CD14-positive monocyte (primary cell): ENCODE measurements around the gene ATXN2. TPM values are rescaled to one million over a fixed set of nuclear protein-coding genes. Genes with fewer than 3 reads are reported as not detected.

Experiments used
- DNase-seq, 3 donors: peaks; one replicate each; pipeline ENCODE4 v3.0.0-alpha.2; 2011 to 2022
- H2AFZ ChIP-seq: 2 replicates; pipeline ENCODE4 v1.6.0; 2012; ENCODE audit warnings: mild to moderate bottlenecking, low read depth, low read length, inconsistent platforms; ENCODE audit not compliant: insufficient read depth, poor library complexity, severe bottlenecking
- H3K27ac ChIP-seq, 2 donors: 1 replicate in 1 of 2; 2 replicates in 1 of 2; pipeline ENCODE4 v1.5.1; 2012 to 2013; ENCODE audit warnings: low read length in 2 of 2, control low read depth in 1 of 2, inconsistent platforms in 1 of 2, low read depth in 1 of 2, mild to moderate bottlenecking in 1 of 2
- H3K27me3 ChIP-seq, 2 donors: one replicate each; pipeline versions ENCODE4 v1.6.0 to v1.6.1; 2011 to 2013; ENCODE audit warnings: low read length in 2 of 2; ENCODE audit not compliant: control insufficient read depth in 2 of 2, insufficient read depth in 2 of 2
- H3K36me3 ChIP-seq, 2 donors: replicated peaks in 1 of 2; 1 replicate in 1 of 2; 2 replicates in 1 of 2; pipeline versions ENCODE4 v1.5.1 to v1.6.1; 2012 to 2013; ENCODE audit warnings: low read length in 2 of 2, control low read depth in 1 of 2, inconsistent platforms in 1 of 2, mild to moderate bottlenecking in 1 of 2; ENCODE audit not compliant: insufficient read depth in 2 of 2, control insufficient read depth in 1 of 2
- H3K4me1 ChIP-seq, 2 donors: 1 replicate in 1 of 2; 2 replicates in 1 of 2; pipeline versions ENCODE4 v1.5.1 to v1.6.1; 2012 to 2013; ENCODE audit warnings: low read length in 2 of 2, control low read depth in 1 of 2, inconsistent platforms in 1 of 2, mild to moderate bottlenecking in 1 of 2, moderate library complexity in 1 of 2; ENCODE audit not compliant: insufficient read depth in 2 of 2, control insufficient read depth in 1 of 2
- H3K4me2 ChIP-seq: replicated peaks from 2 replicates; pipeline ENCODE3; 2012; ENCODE audit warnings: low read length, moderate library complexity, mild to moderate bottlenecking; ENCODE audit not compliant: poor library complexity, severe bottlenecking; ENCODE audit errors: extremely low read depth
- H3K4me3 ChIP-seq, 3 experiments: fragments of 200-600 bp in 1 of 3; sonication (generic) in 1 of 3; replicated peaks in 1 of 3; 1 replicate in 2 of 3; 2 replicates in 1 of 3; pipeline ENCODE4 v1.5.1; 2011 to 2013; ENCODE audit warnings: low read length in 3 of 3, mild to moderate bottlenecking in 3 of 3, control low read depth in 2 of 3, low read depth in 2 of 3, inconsistent platforms in 1 of 3, moderate library complexity in 1 of 3
- H3K79me2 ChIP-seq: 2 replicates; pipeline ENCODE4 v1.6.0; 2012; ENCODE audit warnings: mild to moderate bottlenecking, control low read depth, inconsistent platforms, low read length, moderate library complexity; ENCODE audit not compliant: insufficient read depth
- H3K9ac ChIP-seq: 2 replicates; pipeline ENCODE4 v1.6.0; 2017; ENCODE audit warnings: low read length, mild to moderate bottlenecking; ENCODE audit not compliant: insufficient read depth, poor library complexity, severe bottlenecking
- H3K9me3 ChIP-seq, 2 donors: replicated peaks in 1 of 2; 1 replicate in 1 of 2; 2 replicates in 1 of 2; pipeline versions ENCODE4 v1.5.1 to v1.6.1; 2012 to 2013; ENCODE audit warnings: low read length in 2 of 2, control low read depth in 1 of 2; ENCODE audit not compliant: control insufficient read depth in 1 of 2, insufficient read depth in 1 of 2
- H4K20me1 ChIP-seq: 2 replicates; pipeline ENCODE4 v1.6.0; 2012; ENCODE audit warnings: mild to moderate bottlenecking, low read length, control low read depth, moderate library complexity; ENCODE audit not compliant: insufficient read depth
- H3K27ac Mint-ChIP-seq, 7 donors: one replicate each; pipeline ENCODE4 v1.8.0; 2020; ENCODE audit warnings: mild to moderate bottlenecking in 7 of 7, mixed read lengths in 7 of 7, moderate library complexity in 6 of 7, inconsistent platforms in 2 of 7
- H3K27me3 Mint-ChIP-seq, 3 donors: one replicate each; pipeline ENCODE4 v1.8.0; 2021 to 2022; ENCODE audit warnings: low read depth in 3 of 3, mild to moderate bottlenecking in 3 of 3, mixed read lengths in 3 of 3, moderate library complexity in 3 of 3, inconsistent platforms in 1 of 3
- H3K36me3 Mint-ChIP-seq, 2 donors: one replicate each; pipeline ENCODE4 v1.8.0; 2020; ENCODE audit warnings: mixed read lengths in 2 of 2, inconsistent platforms in 1 of 2, mild to moderate bottlenecking in 1 of 2
- H3K4me1 Mint-ChIP-seq: one replicate; pipeline ENCODE4 v1.8.0; 2020; ENCODE audit warnings: mild to moderate bottlenecking, mixed read lengths
- H3K4me3 Mint-ChIP-seq, 2 donors: one replicate each; pipeline ENCODE4 v1.8.0; 2020; ENCODE audit warnings: mild to moderate bottlenecking in 2 of 2, mixed read lengths in 2 of 2, moderate library complexity in 1 of 2
- H3K9me3 Mint-ChIP-seq, 7 donors: one replicate each; pipeline ENCODE4 v1.8.0; 2020 to 2022; ENCODE audit warnings: mixed read lengths in 7 of 7, mild to moderate bottlenecking in 6 of 7, moderate library complexity in 6 of 7, inconsistent platforms in 2 of 7
- WGBS: methylation state at CpG from one replicate; pipeline ENCODE4 v1.1.5; 2013; ENCODE audit warnings: missing lambda C conversion rate; ENCODE audit not compliant: insufficient coverage; 5-methylcytosine and 5-hydroxymethylcytosine counted together
- intact Hi-C, 2 donors: fragments of 100-400 bp; cut with micrococcal nuclease; formaldehyde crosslinking; loops; one replicate each; pipeline versions ENCODE4 v1.15.0 to v1.15.1; 2023
- polyA plus RNA-seq, 3 donors: library from polyadenylated mRNA; depleted of rRNA in 1 of 3; unstranded in 2 of 3; stranded (reverse) in 1 of 3; fragments of 300-500 nt in 2 of 3; fragments of >200 nt in 1 of 3; fragmentation: Illumina TruSeq in 2 of 3; gene quantifications; 1 replicate in 2 of 3; 2 replicates in 1 of 3; pipeline ENCODE4 v1.2.3, GENCODE V29; 2012 to 2021
- TF ChIP-seq, protein P1 (sequence below): fragments of 200-600 bp; IDR thresholded peaks from one replicate; pipeline ENCODE4 v1.8.0; 2022; ENCODE audit warnings: antibody characterized with exemption, mild to moderate bottlenecking

ATXN2 gene
- polyA plus RNA-seq, 3 donors = 4.3 to 28.8 (median 11.9) TPM

DNA sequence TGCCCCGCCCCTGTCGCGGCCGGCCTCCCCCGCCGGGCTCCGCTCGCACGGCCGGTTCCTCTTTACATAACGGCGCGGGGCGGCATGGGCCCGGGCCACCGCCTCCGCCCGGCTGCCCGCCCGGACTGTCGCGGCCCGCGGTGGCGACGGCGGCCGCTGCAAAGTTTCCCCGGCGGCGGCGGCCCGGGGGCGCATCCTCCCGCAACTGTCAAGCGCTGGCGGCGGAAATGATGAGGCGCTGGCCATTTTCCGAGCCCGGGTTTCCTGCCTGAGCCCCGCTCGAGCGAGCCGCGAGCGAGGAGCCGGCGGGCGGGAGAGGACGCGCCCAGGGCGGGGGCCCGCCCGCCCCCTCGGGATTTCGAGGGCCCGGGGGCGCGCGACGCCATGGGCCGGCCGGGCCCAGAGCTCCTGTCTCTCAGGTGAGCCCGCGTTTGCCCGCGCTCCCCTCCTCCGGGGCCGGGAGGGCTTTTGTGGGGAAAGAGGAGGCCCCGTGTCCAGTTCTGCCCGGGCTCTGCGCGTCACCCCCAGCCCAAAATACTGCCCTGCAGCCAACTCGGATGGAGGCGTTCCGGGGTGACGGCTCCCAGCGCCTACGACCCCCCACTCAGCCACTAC is 193.1 kb downstream of the ATXN2 start, which contains the start of gene SH2B3:
TSS of gene SH2B3 (plus strand) at position 65 of the 615 bp plus-strand sequence. CDS start 12,223 bp downstream, outside the sequence.
- no peak for DNase-seq
- peaks cover 65% of the 10 kb centered on the region for H3K79me2 ChIP-seq
- peaks cover 0 to 2% (median 0%) of the 10 kb centered on the region in 7 donors for H3K9me3 Mint-ChIP-seq
- no peaks in the 10 kb centered on the region for H3K27me3 ChIP-seq
- no peak within 1 kb of the TSS for H2AFZ ChIP-seq
- H3K4me2 ChIP-seq = peak within 1 kb of the TSS; percentile 87
- TF ChIP-seq, protein P1, sequence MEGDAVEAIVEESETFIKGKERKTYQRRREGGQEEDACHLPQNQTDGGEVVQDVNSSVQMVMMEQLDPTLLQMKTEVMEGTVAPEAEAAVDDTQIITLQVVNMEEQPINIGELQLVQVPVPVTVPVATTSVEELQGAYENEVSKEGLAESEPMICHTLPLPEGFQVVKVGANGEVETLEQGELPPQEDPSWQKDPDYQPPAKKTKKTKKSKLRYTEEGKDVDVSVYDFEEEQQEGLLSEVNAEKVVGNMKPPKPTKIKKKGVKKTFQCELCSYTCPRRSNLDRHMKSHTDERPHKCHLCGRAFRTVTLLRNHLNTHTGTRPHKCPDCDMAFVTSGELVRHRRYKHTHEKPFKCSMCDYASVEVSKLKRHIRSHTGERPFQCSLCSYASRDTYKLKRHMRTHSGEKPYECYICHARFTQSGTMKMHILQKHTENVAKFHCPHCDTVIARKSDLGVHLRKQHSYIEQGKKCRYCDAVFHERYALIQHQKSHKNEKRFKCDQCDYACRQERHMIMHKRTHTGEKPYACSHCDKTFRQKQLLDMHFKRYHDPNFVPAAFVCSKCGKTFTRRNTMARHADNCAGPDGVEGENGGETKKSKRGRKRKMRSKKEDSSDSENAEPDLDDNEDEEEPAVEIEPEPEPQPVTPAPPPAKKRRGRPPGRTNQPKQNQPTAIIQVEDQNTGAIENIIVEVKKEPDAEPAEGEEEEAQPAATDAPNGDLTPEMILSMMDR = no peak
- H3K4me3 ChIP-seq = peak within 1 kb of the TSS; percentile 91 to 99 (median 91)
- peaks cover 0 to 5% (median 0%) of the 10 kb centered on the region in 3 donors for H3K27me3 Mint-ChIP-seq
- H3K36me3 ChIP-seq = peaks cover 0 to 5% of the 10 kb centered on the region in 2 donors
- WGBS = 0% methylated on average over 68 of the region's 80 CpGs
- peak within 1 kb of the TSS; percentile 99 for H3K9ac ChIP-seq
- peaks cover 59% of the 10 kb centered on the region for H3K4me1 Mint-ChIP-seq
- H3K27ac Mint-ChIP-seq = peak within 1 kb of the TSS; percentile 95 to 100 (median 97)
- H3K4me1 ChIP-seq = peaks cover 64 to 72% of the 10 kb centered on the region in 2 donors
- H3K9me3 ChIP-seq = no peaks in the 10 kb centered on the region
- peak within 1 kb of the TSS; percentile 92 to 96 for H3K4me3 Mint-ChIP-seq
- peaks cover 5 to 24% of the 10 kb centered on the region in 2 donors for H3K36me3 Mint-ChIP-seq
- H3K27ac ChIP-seq = peak within 1 kb of the TSS; percentile 93 to 98
- intact Hi-C loops = loop anchor here (1.0 to 10.0 kb wide), 3 partner anchors 9 to 91 kb away; no protein-coding TSS in a partner anchor
- peaks cover 58% of the 10 kb centered on the region for H4K20me1 ChIP-seq

DNA sequence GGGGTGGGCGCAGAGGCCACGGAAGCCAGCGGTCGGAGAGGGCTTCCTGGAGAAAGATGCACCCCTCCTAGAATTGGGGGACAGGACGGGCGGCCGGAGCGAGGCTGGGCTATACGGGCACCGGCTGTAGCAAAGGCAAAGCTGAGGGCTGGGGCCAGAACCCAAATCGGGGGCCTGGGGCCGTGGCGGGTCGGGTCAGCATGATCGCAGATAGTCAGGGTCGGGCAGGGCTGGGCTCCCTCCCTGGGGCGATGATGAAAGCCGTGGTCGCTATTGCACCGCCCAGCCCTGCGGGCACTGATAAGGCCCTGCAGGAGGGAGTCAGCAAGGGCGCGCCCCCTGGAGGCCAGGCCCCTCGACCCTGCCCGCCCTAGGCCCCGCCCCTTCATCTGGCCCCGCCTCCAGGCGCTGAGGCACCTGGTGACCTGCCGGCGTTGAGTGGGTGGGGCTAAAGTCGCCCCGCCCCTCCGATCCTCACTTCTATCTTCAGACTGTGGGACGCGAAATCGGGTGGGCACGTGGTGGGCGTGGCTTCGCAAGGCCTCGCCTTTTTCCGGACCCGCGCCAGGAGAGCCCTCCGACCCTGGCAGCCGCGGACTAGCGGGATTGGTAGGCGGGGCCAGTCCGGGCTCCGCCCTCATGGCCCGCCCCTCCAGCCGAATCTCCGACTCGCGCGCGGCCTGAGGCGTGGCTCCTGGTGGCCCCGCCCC is 193.8 kb downstream of the ATXN2 start:
- peaks cover 0 to 8% (median 0%) of the 10 kb centered on the region in 3 donors for H3K27me3 Mint-ChIP-seq
- DNase-seq = peak; percentile 96 to 99 (median 99)
- peaks cover 0 to 2% (median 0%) of the 10 kb centered on the region in 7 donors for H3K9me3 Mint-ChIP-seq
- H3K79me2 ChIP-seq = peaks cover 59% of the 10 kb centered on the region
- H2AFZ ChIP-seq = no peak overlapping the region
- peaks cover 52% of the 10 kb centered on the region for H4K20me1 ChIP-seq
- peaks cover 56% of the 10 kb centered on the region for H3K4me1 Mint-ChIP-seq
- peak overlapping the region; percentile 92 to 93 for H3K27ac ChIP-seq
- peaks cover 0 to 3% of the 10 kb centered on the region in 2 donors for H3K36me3 ChIP-seq
- peak overlapping the region; percentile 41 to 91 (median 48) for H3K4me3 ChIP-seq
- H3K9ac ChIP-seq = peak overlapping the region; percentile 99
- TF ChIP-seq, protein P1 = peak; percentile 75
- H3K27me3 ChIP-seq = no peaks in the 10 kb centered on the region
- WGBS = under 1% methylated on average over 59 of the region's 59 CpGs
- peak overlapping the region; percentile 87 for H3K4me2 ChIP-seq
- peaks cover 58 to 68% of the 10 kb centered on the region in 2 donors for H3K4me1 ChIP-seq
- no peaks in the 10 kb centered on the region for H3K9me3 ChIP-seq
- H3K36me3 Mint-ChIP-seq = peaks cover 7 to 23% of the 10 kb centered on the region in 2 donors
- peak overlapping the region; percentile 91 to 100 (median 97) for H3K27ac Mint-ChIP-seq
- H3K4me3 Mint-ChIP-seq = peak overlapping the region; percentile 84 to 85
- intact Hi-C loops = loop anchor here (1.0 to 10.0 kb wide), 3 partner anchors 8 to 91 kb away; no protein-coding TSS in a partner anchor
